SK-N-SH (cell line): ENCODE results near the gene HOXD13. TPM values are rescaled to one million over a fixed set of nuclear protein-coding genes. Genes with fewer than 3 reads are reported as not detected.

Experiments used
- CTCF ChIA-PET: fragments of 300-600, 350-600 bp; formaldehyde crosslinking; extraction: SDS; loops from one replicate; lab custom pipeline; 2021; lab: Yijun Ruan, JAX
- POLR2A ChIA-PET: fragments of 350-600 bp; sonication (Branson Sonifier 250); formaldehyde crosslinking; extraction: SDS; loops from one replicate; lab custom pipeline; 2020; ENCODE audit warnings: antibody characterized with exemption, inconsistent platforms; lab: Yijun Ruan, JAX
- DNase-seq: peaks from one replicate; pipeline ENCODE4 v3.0.0; 2012
- H2AFZ ChIP-seq: fragments of 200-600 bp; sonication (generic); 2 replicates; pipeline ENCODE4 v1.8.1; 2016; ENCODE audit warnings: antibody characterized with exemption, mild to moderate bottlenecking, low read depth
- H3F3A ChIP-seq: fragments of 200-600 bp; sonication (generic); replicated peaks from 2 replicates; pipeline ENCODE3; 2016; ENCODE audit warnings: antibody characterized with exemption, mild to moderate bottlenecking; ENCODE audit not compliant: insufficient read depth
- H3K27ac ChIP-seq, 2 experiments: fragments of 200-500 bp in 1 of 2; fragments of 200-600 bp in 1 of 2; sonication (Bioruptor generic) in 1 of 2; sonication (generic), shearing (Covaris generic) in 1 of 2; 2 replicates each; pipeline versions ENCODE4 v1.5.1 to v1.6.1; 2014 to 2016; ENCODE audit warnings: low read depth in 2 of 2, inconsistent platforms in 1 of 2, low read length in 1 of 2, mild to moderate bottlenecking in 1 of 2, mixed read lengths in 1 of 2
- H3K27me3 ChIP-seq: fragments of 200-600 bp; sonication (generic), shearing (Covaris generic); 2 replicates; pipeline ENCODE4 v1.6.1; 2016; ENCODE audit warnings: mixed run types; ENCODE audit not compliant: insufficient read depth
- H3K36me3 ChIP-seq, 2 experiments: fragments of 200-500 bp in 1 of 2; fragments of 200-600 bp in 1 of 2; sonication (Bioruptor generic) in 1 of 2; sonication (generic) in 1 of 2; replicated peaks in 1 of 2; 2 replicates each; pipeline versions ENCODE3 to v1.5.1; 2014 to 2016; ENCODE audit warnings: low read length in 1 of 2, mild to moderate bottlenecking in 1 of 2; ENCODE audit not compliant: insufficient read depth in 2 of 2, control insufficient read depth in 1 of 2
- H3K4me1 ChIP-seq, 2 experiments: fragments of 200-500 bp in 1 of 2; fragments of 200-600 bp in 1 of 2; sonication (Bioruptor generic) in 1 of 2; sonication (generic), shearing (Covaris generic) in 1 of 2; 2 replicates each; pipeline versions ENCODE4 v1.5.1 to v1.6.1; 2014 to 2016; ENCODE audit warnings: low read depth in 1 of 2, low read length in 1 of 2, mixed run types in 1 of 2; ENCODE audit not compliant: insufficient read depth in 2 of 2, control insufficient read depth in 1 of 2
- H3K4me2 ChIP-seq: fragments of 200-600 bp; sonication (generic), shearing (Covaris generic); 2 replicates; pipeline ENCODE4 v1.6.1; 2017; ENCODE audit warnings: mixed run types
- H3K4me3 ChIP-seq, 2 experiments: fragments of 200-500 bp in 1 of 2; fragments of 200-600 bp in 1 of 2; sonication (Bioruptor generic) in 1 of 2; sonication (generic), shearing (Covaris generic) in 1 of 2; 2 replicates each; pipeline versions ENCODE4 v1.5.1 to v1.8.1; 2014 to 2016; ENCODE audit warnings: low read depth in 2 of 2, inconsistent platforms in 1 of 2, low read length in 1 of 2, mild to moderate bottlenecking in 1 of 2, mixed read lengths in 1 of 2, moderate library complexity in 1 of 2
- H3K79me2 ChIP-seq: fragments of 200-600 bp; sonication (generic); 2 replicates; pipeline ENCODE4 v1.8.1; 2017; ENCODE audit warnings: mild to moderate bottlenecking; ENCODE audit not compliant: insufficient read depth
- H3K9ac ChIP-seq: fragments of 200-600 bp; sonication (generic); 2 replicates; pipeline ENCODE4 v1.6.1; 2017; ENCODE audit warnings: mixed run types
- H3K9me2 ChIP-seq: fragments of 200-600 bp; sonication (generic); 2 replicates; pipeline ENCODE4 v1.6.1; 2017; ENCODE audit warnings: mixed run types
- H3K9me3 ChIP-seq: fragments of 200-600 bp; sonication (generic); 2 replicates; pipeline ENCODE4 v1.6.1; 2017; ENCODE audit warnings: mixed run types, mild to moderate bottlenecking, moderate library complexity
- H4K20me1 ChIP-seq: fragments of 200-600 bp; sonication (generic); 2 replicates; pipeline ENCODE4 v1.6.1; 2017; ENCODE audit warnings: mild to moderate bottlenecking, mixed run types; ENCODE audit not compliant: insufficient read depth
- EZH2phosphoT487 ChIP-seq: fragments of 200-600 bp; sonication (generic); IDR thresholded peaks from 2 replicates; pipeline ENCODE4 v1.6.1; 2017; ENCODE audit warnings: low read depth, mixed run types, mild to moderate bottlenecking, antibody characterized with exemption, moderate library complexity, borderline replicate concordance
- FOSL2 ChIP-seq: IDR thresholded peaks from 2 replicates; pipeline ENCODE4 v1.4.0; 2012; ENCODE audit warnings: low read depth, mild to moderate bottlenecking, moderate library complexity, borderline replicate concordance
- FOXJ3 ChIP-seq: sonication (generic); formaldehyde crosslinking; IDR thresholded peaks from 2 replicates; pipeline ENCODE4 v1.5.1; 2020; ENCODE audit warnings: mild to moderate bottlenecking, missing genetic modification reagents
- MEF2A ChIP-seq: IDR thresholded peaks from 2 replicates; pipeline ENCODE4 v1.4.0; 2012; ENCODE audit warnings: low read depth, borderline replicate concordance
- POLR2AphosphoS5 ChIP-seq: IDR thresholded peaks from 2 replicates; pipeline ENCODE4 v1.6.1; 2012; ENCODE audit warnings: low read depth, low read length
- RCOR1 ChIP-seq: fragments of 150-350 bp; IDR thresholded peaks from 2 replicates; pipeline ENCODE4 v1.6.1; 2017; ENCODE audit warnings: antibody characterized with exemption, low read length
- SIN3A ChIP-seq: IDR thresholded peaks from 2 replicates; pipeline ENCODE4 v1.6.1; 2012; ENCODE audit warnings: low read depth, mild to moderate bottlenecking, low read length, moderate library complexity, borderline replicate concordance
- SMC3 ChIP-seq: IDR thresholded peaks from 2 replicates; pipeline ENCODE4 v1.6.1; 2012; ENCODE audit warnings: low read depth, low read length, improper control_type of control experiment
- TAF1 ChIP-seq: IDR thresholded peaks from 2 replicates; pipeline ENCODE4 v1.6.1; 2012; ENCODE audit warnings: low read depth, mild to moderate bottlenecking, low read length, moderate library complexity, borderline replicate concordance
- TCF12 ChIP-seq: IDR thresholded peaks from 2 replicates; pipeline ENCODE4 v1.4.0; 2012
- TEAD4 ChIP-seq: IDR thresholded peaks from 2 replicates; pipeline ENCODE4 v1.4.0; 2012; ENCODE audit warnings: mild to moderate bottlenecking, borderline replicate concordance; ENCODE audit not compliant: insufficient read depth
- YY1 ChIP-seq: IDR thresholded peaks from 2 replicates; pipeline ENCODE4 v1.4.0; 2012; ENCODE audit warnings: low read depth, mild to moderate bottlenecking
- WGBS: methylation state at CpG from one replicate; pipeline ENCODE4 v1.1.6; 2017; ENCODE audit warnings: low lambda C conversion rate; 5-methylcytosine and 5-hydroxymethylcytosine counted together
- polyA plus RNA-seq, 3 experiments: library from polyadenylated mRNA; depleted of rRNA; stranded (reverse); fragments of >200 nt; gene quantifications; 2 replicates each; pipeline ENCODE4 v1.2.3, GENCODE V29; 2012
- TF ChIP-seq, protein P1 (sequence below): IDR thresholded peaks from 2 replicates; pipeline ENCODE4 v1.4.0; 2012; ENCODE audit warnings: low read depth, borderline replicate concordance
- TF ChIP-seq, protein P2 (sequence below): IDR thresholded peaks from 2 replicates; pipeline ENCODE4; 2012
- TF ChIP-seq, protein P3 (sequence below): IDR thresholded peaks from 2 replicates; pipeline ENCODE4 v1.4.0; 2012; ENCODE audit warnings: low read depth, borderline replicate concordance
- TF ChIP-seq, protein P4 (sequence below): fragments of 200-600 bp; sonication (generic); IDR thresholded peaks from 2 replicates; pipeline ENCODE4 v1.6.1; 2017; ENCODE audit warnings: antibody characterized with exemption, mild to moderate bottlenecking, moderate library complexity
- TF ChIP-seq, protein P5 (sequence below): IDR thresholded peaks from 2 replicates; pipeline ENCODE4 v1.4.0; 2012; ENCODE audit warnings: low read depth

The HOXD13 gene
- polyA plus RNA-seq, 1 of the 3 experiments (the other 2 are of a cell fraction) = not detected

DNA sequence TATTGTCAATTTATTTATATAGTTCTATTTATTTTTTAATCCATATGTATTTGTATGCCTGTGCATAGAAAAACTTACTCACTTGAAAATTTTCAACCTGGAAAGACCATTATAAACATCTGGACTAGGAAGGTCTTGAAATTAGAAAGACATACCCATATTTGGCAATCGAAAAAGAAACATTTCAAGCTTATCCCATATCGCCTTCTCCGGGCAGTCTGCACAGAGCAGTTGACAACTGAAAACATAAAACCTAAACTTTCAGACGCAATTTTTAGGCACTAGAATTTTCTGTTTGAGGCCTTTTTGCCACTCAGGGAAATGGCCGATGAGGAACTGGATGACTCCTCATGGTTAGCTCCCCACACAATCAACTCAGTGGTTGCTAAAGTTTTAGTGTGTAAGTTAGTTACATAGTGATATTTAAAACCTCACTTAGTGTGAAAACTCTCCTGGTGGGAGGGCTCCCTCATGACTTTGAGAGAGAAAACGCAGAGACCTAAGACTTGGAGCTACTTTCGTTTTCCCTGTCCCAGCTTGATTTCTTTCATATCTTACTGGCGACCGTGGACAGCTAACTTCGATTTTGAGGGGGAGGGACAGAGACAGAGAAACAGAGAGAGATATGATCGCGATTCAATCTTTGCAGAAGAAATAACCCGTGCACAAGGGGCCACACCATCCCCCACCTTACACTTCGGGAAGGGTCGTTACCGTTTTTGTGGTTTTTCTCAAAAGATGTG is 3.9 kb downstream of the HOXD13 start:
- no peak overlapping the region for H3K27ac ChIP-seq
- H3K36me3 ChIP-seq = no peaks in the 10 kb centered on the region
- DNase-seq = no peak
- H2AFZ ChIP-seq = no peak overlapping the region
- no peak overlapping the region; a peak in 1 of 4 replicates for H3K4me3 ChIP-seq
- H3F3A ChIP-seq = no peaks in the 10 kb centered on the region
- ChIA-PET POLR2A (no interaction called here), CTCF (interaction anchor here (0.7 to 13.5 kb wide), 41 partner anchors 8 to 1399 kb away, joined by 3 to 264 read pairs (median 6); partner anchors contain the start of genes EVX2, HOXD10, HOXD11 and HOXD9)
- H4K20me1 ChIP-seq = no peaks in the 10 kb centered on the region
- H3K79me2 ChIP-seq = no peaks in the 10 kb centered on the region
- no peaks in the 10 kb centered on the region for H3K9me2 ChIP-seq
- no peaks in the 10 kb centered on the region for H3K9me3 ChIP-seq
- no peak overlapping the region for H3K9ac ChIP-seq
- TF ChIP-seq, protein P1, sequence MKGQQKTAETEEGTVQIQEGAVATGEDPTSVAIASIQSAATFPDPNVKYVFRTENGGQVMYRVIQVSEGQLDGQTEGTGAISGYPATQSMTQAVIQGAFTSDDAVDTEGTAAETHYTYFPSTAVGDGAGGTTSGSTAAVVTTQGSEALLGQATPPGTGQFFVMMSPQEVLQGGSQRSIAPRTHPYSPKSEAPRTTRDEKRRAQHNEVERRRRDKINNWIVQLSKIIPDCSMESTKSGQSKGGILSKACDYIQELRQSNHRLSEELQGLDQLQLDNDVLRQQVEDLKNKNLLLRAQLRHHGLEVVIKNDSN = no peak
- no peak for TF ChIP-seq FOSL2
- TF ChIP-seq YY1 = no peak
- TF ChIP-seq EZH2phosphoT487 = no peak
- no peak for TF ChIP-seq RCOR1
- no peak for TF ChIP-seq SIN3A
- no peak for TF ChIP-seq MEF2A
- TF ChIP-seq, protein P2, sequence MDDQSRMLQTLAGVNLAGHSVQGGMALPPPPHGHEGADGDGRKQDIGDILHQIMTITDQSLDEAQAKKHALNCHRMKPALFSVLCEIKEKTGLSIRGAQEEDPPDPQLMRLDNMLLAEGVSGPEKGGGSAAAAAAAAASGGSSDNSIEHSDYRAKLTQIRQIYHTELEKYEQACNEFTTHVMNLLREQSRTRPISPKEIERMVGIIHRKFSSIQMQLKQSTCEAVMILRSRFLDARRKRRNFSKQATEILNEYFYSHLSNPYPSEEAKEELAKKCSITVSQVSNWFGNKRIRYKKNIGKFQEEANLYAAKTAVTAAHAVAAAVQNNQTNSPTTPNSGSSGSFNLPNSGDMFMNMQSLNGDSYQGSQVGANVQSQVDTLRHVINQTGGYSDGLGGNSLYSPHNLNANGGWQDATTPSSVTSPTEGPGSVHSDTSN = no peak
- TF ChIP-seq, protein P3, sequence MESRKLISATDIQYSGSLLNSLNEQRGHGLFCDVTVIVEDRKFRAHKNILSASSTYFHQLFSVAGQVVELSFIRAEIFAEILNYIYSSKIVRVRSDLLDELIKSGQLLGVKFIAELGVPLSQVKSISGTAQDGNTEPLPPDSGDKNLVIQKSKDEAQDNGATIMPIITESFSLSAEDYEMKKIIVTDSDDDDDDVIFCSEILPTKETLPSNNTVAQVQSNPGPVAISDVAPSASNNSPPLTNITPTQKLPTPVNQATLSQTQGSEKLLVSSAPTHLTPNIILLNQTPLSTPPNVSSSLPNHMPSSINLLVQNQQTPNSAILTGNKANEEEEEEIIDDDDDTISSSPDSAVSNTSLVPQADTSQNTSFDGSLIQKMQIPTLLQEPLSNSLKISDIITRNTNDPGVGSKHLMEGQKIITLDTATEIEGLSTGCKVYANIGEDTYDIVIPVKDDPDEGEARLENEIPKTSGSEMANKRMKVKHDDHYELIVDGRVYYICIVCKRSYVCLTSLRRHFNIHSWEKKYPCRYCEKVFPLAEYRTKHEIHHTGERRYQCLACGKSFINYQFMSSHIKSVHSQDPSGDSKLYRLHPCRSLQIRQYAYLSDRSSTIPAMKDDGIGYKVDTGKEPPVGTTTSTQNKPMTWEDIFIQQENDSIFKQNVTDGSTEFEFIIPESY = no peak
- no peak for TF ChIP-seq TCF12
- no peak for TF ChIP-seq POLR2AphosphoS5
- no peak for TF ChIP-seq TAF1
- TF ChIP-seq TEAD4 = no peak
- no peak for TF ChIP-seq FOXJ3 (CRISPR knock-in tag)
- TF ChIP-seq, protein P4, sequence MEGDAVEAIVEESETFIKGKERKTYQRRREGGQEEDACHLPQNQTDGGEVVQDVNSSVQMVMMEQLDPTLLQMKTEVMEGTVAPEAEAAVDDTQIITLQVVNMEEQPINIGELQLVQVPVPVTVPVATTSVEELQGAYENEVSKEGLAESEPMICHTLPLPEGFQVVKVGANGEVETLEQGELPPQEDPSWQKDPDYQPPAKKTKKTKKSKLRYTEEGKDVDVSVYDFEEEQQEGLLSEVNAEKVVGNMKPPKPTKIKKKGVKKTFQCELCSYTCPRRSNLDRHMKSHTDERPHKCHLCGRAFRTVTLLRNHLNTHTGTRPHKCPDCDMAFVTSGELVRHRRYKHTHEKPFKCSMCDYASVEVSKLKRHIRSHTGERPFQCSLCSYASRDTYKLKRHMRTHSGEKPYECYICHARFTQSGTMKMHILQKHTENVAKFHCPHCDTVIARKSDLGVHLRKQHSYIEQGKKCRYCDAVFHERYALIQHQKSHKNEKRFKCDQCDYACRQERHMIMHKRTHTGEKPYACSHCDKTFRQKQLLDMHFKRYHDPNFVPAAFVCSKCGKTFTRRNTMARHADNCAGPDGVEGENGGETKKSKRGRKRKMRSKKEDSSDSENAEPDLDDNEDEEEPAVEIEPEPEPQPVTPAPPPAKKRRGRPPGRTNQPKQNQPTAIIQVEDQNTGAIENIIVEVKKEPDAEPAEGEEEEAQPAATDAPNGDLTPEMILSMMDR = no peak
- TF ChIP-seq, protein P5, sequence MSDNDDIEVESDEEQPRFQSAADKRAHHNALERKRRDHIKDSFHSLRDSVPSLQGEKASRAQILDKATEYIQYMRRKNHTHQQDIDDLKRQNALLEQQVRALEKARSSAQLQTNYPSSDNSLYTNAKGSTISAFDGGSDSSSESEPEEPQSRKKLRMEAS = no peak
- TF ChIP-seq SMC3 = no peak
- H3K4me1 ChIP-seq = peaks cover 0 to 25% of the 10 kb centered on the region in 2 experiments; a peak in 2 of 4 replicates
- peaks cover 94% of the 10 kb centered on the region for H3K27me3 ChIP-seq
- WGBS = 43% methylated on average over 16 of the region's 16 CpGs
- peak overlapping the region; percentile 81 for H3K4me2 ChIP-seq
